ENCODE results near the gene PSMB2.
A peak's percentile ranks its signal among the peaks of the same experiment; 100 is the strongest.

PSMB2 gene

DNA sequence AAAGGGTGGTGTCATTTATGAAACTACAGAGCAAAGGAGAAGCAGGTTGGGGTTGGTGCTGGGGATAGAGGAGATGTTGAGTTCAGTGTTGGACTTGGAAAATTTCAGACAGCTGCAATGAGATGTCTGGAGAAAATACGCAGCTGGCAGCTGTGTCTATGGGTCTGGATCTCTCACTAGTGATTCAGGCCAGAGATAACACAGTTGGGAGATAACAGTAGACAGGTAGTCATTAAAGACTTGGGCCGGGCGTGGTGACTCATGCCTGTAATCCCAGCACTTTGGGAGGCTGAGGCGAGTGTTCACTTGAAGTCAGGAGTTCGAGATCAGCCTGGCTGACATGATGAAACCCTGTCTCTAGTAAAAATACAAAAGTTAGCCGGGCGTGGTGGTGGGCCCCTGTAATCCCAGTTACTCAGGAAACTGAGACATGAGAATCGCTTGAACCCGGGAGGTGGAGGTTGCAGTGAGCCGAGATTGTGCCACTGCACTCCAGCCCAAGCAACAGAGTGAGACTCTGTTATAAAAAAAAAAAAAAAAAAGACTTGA, 70.7 kb downstream of the PSMB2 start:
- no peak for DNase-seq

DNA sequence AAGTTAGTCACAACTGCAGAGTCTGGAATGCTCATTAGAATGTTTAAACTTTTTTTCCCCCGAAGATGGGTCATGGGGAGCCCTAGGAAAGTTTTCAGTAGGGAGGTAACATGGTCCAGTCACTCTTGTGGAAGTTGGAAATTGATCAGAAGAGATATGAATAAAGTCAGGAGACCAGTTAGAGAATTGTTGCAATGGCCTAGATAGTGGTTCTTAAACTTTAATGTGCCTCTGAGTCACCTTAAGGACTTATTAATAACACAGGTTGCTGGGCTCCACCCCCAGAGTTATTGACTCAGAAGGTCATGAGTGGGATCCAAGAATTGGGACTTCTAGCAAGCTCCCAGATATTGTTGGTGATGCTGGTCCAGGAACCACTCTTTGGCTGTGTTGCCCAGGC, 71.4 kb downstream of the PSMB2 start:
- no peak for DNase-seq

DNA sequence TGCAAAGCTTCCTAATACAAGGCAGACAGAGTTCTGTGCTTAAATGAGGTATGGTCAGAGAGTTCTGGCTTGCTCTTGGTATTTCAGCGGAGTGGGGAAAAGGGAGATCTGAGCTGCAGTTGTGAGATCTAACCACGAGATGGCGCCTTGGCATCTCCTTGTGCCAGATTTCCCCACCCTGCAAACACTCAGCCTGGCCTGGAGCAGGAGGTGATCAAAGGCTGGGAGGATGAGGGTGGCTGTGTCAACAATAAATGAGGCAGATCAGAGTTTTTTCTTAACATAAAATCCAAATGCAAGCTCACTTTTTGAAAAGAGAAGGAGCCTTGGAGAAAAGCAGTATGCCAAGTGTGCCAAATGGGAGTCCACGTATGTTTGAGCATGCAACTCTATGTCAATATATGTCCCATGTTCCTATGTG, 72.3 kb downstream of the PSMB2 start:
- peak; percentile 37 for DNase-seq

GRCh38 chr1:35567947-35568558, 73.3 kb downstream of the PSMB2 start:
- no peak for DNase-seq

- DNase-seq, result no peak
Observed at GRCh38 chr1:35565742-35566133, 75.6 kb downstream of the PSMB2 start.

GRCh38 chr1:35564884-35565741, 76.2 kb downstream of the PSMB2 start:
- no peak for DNase-seq

- DNase-seq, result peak; percentile 72
Observed at GRCh38 chr1:35564037-35564883, 77.1 kb downstream of the PSMB2 start.

GRCh38 chr1:35563166-35563565, 78.2 kb downstream of the PSMB2 start:
- no peak for DNase-seq

- no peak for DNase-seq
Observed at GRCh38 chr1:35561972-35562680, 79.2 kb downstream of the PSMB2 start.

- DNase-seq, result no peak
Observed at GRCh38 chr1:35561297-35561971, 79.9 kb downstream of the PSMB2 start.

GRCh38 chr1:35560256-35561225, 80.8 kb downstream of the PSMB2 start:
- DNase-seq, result no peak

DNA sequence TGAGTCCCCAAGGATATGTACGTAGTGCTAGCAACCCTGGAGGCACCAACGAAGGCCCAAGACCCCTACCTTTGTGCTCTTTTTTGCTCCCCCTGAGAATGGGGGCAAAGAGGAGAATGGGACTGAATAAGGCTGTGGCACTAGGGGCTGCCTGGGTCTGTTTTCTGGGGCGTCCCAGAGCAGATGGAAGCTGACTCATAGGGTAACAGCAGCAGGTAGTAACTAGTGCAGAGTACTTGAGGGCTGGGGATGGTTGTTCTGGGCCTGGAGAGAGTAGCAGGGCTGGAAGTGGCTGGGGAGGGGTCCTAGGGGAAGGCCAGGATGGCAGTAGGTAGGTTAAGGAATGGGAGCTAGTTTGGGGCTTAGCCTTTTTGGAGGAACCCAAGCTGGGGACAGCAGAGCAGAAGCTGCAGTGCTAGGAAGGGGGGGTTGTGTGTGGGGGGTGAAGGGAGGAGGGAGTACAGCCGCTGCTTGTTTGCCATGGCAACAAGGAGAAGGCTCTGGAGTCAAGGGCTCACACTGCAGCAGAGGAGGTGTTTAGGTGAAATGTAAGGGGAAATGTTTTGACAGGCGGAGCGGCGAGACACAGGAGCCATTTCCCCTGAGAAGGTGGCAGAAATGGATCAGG, 81.9 kb downstream of the PSMB2 start:
- DNase-seq, result no peak

- DNase-seq, result no peak
Observed at GRCh38 chr1:35558374-35559316, 82.7 kb downstream of the PSMB2 start.

DNA sequence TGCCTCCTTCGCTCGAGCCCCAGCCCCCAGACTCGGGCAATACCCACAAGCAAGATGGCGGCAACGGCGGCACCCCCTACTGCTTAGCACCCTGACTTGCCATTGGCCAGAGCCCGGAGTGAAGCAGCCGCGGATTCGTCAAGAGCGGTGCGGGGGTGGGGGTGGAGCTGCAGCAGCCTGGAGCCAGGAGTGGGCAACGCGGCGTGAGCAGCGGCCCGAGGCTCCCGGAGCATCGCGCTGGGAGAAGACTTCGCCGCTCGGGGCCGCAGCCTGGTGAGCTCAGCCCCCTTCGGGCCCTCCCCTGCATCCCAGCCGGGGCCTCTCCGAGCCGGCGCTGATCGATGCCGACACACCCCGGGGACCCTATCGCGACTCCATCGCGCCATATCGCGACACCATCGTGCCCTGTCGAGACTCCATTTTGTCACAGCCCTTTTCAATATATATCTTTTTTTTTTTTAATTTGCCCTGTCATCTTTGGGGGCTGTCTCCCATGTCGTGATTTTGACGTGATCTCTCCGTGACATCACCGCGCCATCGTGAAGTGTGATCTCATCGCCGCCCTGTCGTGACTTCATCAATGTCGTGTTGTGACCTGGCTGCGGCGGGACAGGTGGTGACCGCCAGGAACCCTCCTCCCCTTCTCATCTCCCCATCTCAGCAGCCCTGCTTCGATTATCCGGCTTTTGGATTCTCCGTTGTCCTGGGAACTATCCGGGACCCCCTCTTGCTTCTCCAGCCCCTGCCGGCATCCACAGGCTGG, 83.5 kb downstream of the PSMB2 start, which contains the start of gene NCDN:
Gene NCDN, plus strand, starts transcription at position 189 of the 763 bp plus-strand sequence. Its CDS starts 392 bp downstream, at position 581.
- DNase-seq, result peak; percentile 92

- no peak for DNase-seq
Observed at GRCh38 chr1:35557118-35557610, 84.2 kb downstream of the PSMB2 start, which contains the start of gene KIAA0319L. KIAA0319L (minus strand) TSS chr1:35557403; CDS start chr1:35554491, 2,912 bp downstream.

- DNase-seq, result no peak
Observed at GRCh38 chr1:35556484-35557117, 84.7 kb downstream of the PSMB2 start.

Measured in effector CD8-positive, alpha-beta T cell (primary cell).